GM12878 (cell line): Measurements from ENCODE around the gene ELMOD3. TPM values are rescaled to one million over a fixed set of nuclear protein-coding genes. Genes with fewer than 3 reads are reported as not detected.

ENCODE experiments used
- ATAC-seq: fragments of 200-7000 bp; cut with Tn5 transposase; 3 replicates; pipeline ENCODE4 v1.9.1; 2020; ENCODE audit warnings: mild to moderate bottlenecking, moderate library complexity
- BruUV-seq: library from RNA; stranded (reverse); fragments of 400-500 nt; replicated peaks from 2 replicates; lab custom pipeline; 2021; lab: Mats Ljungman, UMichigan
- CTCF ChIA-PET: fragments of 300-600 bp; sonication (Branson Sonifier 250); formaldehyde crosslinking; extraction: SDS; loops from one replicate; lab custom pipeline; 2021; ENCODE audit warnings: inconsistent platforms; lab: Yijun Ruan, JAX
- POLR2A ChIA-PET: fragments of 350-600 bp; formaldehyde crosslinking; extraction: SDS; loops from one replicate; lab custom pipeline; 2021; ENCODE audit warnings: inconsistent platforms; lab: Charles Lee
- RAD21 ChIA-PET: fragments of 300-600 bp; sonication (Branson Sonifier 250); formaldehyde crosslinking; loops from one replicate; lab custom pipeline; 2023; ENCODE audit warnings: antibody characterized with exemption; ENCODE audit not compliant: unreplicated experiment; lab: Charles Lee
- SMC1A ChIA-PET: fragments of 300-600 bp; sonication (Branson Sonifier 250); formaldehyde crosslinking; loops from one replicate; lab custom pipeline; 2023; ENCODE audit not compliant: unreplicated experiment, uncharacterized antibody; lab: Charles Lee
- DNase-seq: peaks from one replicate; pipeline ENCODE4 v3.0.0-alpha.2; 2011; ENCODE audit warnings: low read depth, low spot score
- FAIRE-seq: peaks from 3 replicates; lab custom pipeline; 2011; peaks lifted over from hg19 to GRCh38; lab: Jason Lieb, UNC
- H2AFZ ChIP-seq: 2 replicates; pipeline ENCODE4 v1.6.0; 2011; ENCODE audit warnings: low read depth, low read length, control low read depth; ENCODE audit not compliant: control insufficient read depth
- H3K27ac ChIP-seq: 2 replicates; pipeline ENCODE4 v1.5.1; 2011; ENCODE audit warnings: control low read depth; ENCODE audit not compliant: control insufficient read depth, insufficient read depth
- H3K27me3 ChIP-seq, 2 experiments: replicated peaks in 1 of 2; 2 replicates each; pipeline versions ENCODE4 v1.6.0 to v1.6.1; 2011; ENCODE audit warnings: low read length in 1 of 2; ENCODE audit not compliant: control insufficient read depth in 2 of 2, insufficient read depth in 2 of 2
- H3K36me3 ChIP-seq, 2 experiments: 2 replicates each; pipeline ENCODE4 v1.5.1; 2011; ENCODE audit warnings: low read length in 1 of 2; ENCODE audit not compliant: control insufficient read depth in 2 of 2, insufficient read depth in 2 of 2
- H3K4me1 ChIP-seq: 2 replicates; pipeline ENCODE4 v1.6.1; 2011; ENCODE audit warnings: mild to moderate bottlenecking, low read length, moderate library complexity, mixed read lengths; ENCODE audit not compliant: control insufficient read depth, insufficient read depth
- H3K4me2 ChIP-seq: 2 replicates; pipeline ENCODE4 v1.6.0; 2011; ENCODE audit warnings: control low read depth; ENCODE audit not compliant: control insufficient read depth, insufficient read depth
- H3K4me3 ChIP-seq: fragments of 200-600 bp; sonication (generic); 2 replicates; pipeline ENCODE4 v1.5.1; 2016
- H3K79me2 ChIP-seq: 2 replicates; pipeline ENCODE4 v1.6.0; 2011; ENCODE audit warnings: low read length; ENCODE audit not compliant: control insufficient read depth, insufficient read depth
- H3K9ac ChIP-seq: 2 replicates; pipeline ENCODE4 v1.8.0; 2011; ENCODE audit warnings: low read length, control low read depth, mixed read lengths; ENCODE audit not compliant: control insufficient read depth, insufficient read depth
- H3K9me3 ChIP-seq: replicated peaks from 3 replicates; pipeline ENCODE4 v1.5.1; 2011; ENCODE audit warnings: mild to moderate bottlenecking, low read length; ENCODE audit not compliant: control insufficient read depth, insufficient read depth
- H4K20me1 ChIP-seq: 2 replicates; pipeline ENCODE4 v1.6.0; 2011; ENCODE audit not compliant: control insufficient read depth, insufficient read depth
- CBX3 ChIP-seq: fragments of 200-600 bp; sonication (generic); IDR thresholded peaks from 2 replicates; pipeline ENCODE4 v1.6.1; 2016; ENCODE audit warnings: low read depth, borderline replicate concordance
- EED ChIP-seq: sonication (generic); IDR thresholded peaks from 2 replicates; pipeline ENCODE4 v1.6.1; 2016; ENCODE audit warnings: antibody characterized with exemption, low read depth
- IRF4 ChIP-seq: IDR thresholded peaks from 2 replicates; pipeline ENCODE4 v1.6.1; 2011; ENCODE audit warnings: low read depth, low read length
- IRF5 ChIP-seq: fragments of 450-650 bp; IDR thresholded peaks from 2 replicates; pipeline ENCODE4 v1.6.1; 2017; ENCODE audit warnings: borderline replicate concordance
- MLLT1 ChIP-seq: fragments of 450-650 bp; IDR thresholded peaks from 2 replicates; pipeline ENCODE4 v1.6.1; 2016; ENCODE audit warnings: mild to moderate bottlenecking
- MTA3 ChIP-seq: IDR thresholded peaks from 2 replicates; pipeline ENCODE4 v1.6.1; 2012; ENCODE audit warnings: low read length, inconsistent platforms, borderline replicate concordance
- NFXL1 ChIP-seq: fragments of 450-650 bp; IDR thresholded peaks from 2 replicates; pipeline ENCODE4 v1.6.1; 2017; ENCODE audit warnings: antibody characterized with exemption, mild to moderate bottlenecking, borderline replicate concordance
- PRDM15 ChIP-seq: fragments of 450-650 bp; formaldehyde crosslinking; IDR thresholded peaks from 2 replicates; pipeline ENCODE4 v1.4.0; 2020; ENCODE audit warnings: mild to moderate bottlenecking, moderate library complexity
- RAD51 ChIP-seq: fragments of 450-650 bp; IDR thresholded peaks from 2 replicates; pipeline ENCODE4 v1.6.1; 2016; ENCODE audit warnings: moderate library complexity, mild to moderate bottlenecking, inconsistent platforms
- SREBF2 ChIP-seq: IDR thresholded peaks from 2 replicates; pipeline ENCODE4 v1.6.1; 2012; ENCODE audit warnings: mild to moderate bottlenecking, low read length
- STAT3 ChIP-seq: IDR thresholded peaks from 2 replicates; pipeline ENCODE4 v1.6.1; 2011; ENCODE audit warnings: low read depth, low read length, improper control_type of control experiment
- TAF1 ChIP-seq: IDR thresholded peaks from 2 replicates; pipeline ENCODE4 v1.6.1; 2011; ENCODE audit warnings: mild to moderate bottlenecking, low read depth, low read length, borderline replicate concordance
- TBL1XR1 ChIP-seq: IDR thresholded peaks from 2 replicates; pipeline ENCODE4 v1.6.1; 2012; ENCODE audit warnings: low read depth, low read length, improper control_type of control experiment
- TCF7 ChIP-seq: IDR thresholded peaks from 2 replicates; pipeline ENCODE4 v1.6.1; 2014; ENCODE audit warnings: antibody characterized with exemption, borderline replicate concordance
- WGBS: methylation state at CpG from one replicate; pipeline ENCODE4 v1.1.6; 2016; ENCODE audit warnings: low lambda C conversion rate; ENCODE audit not compliant: insufficient replicate concordance, insufficient coverage; ENCODE audit errors: missing lambda C conversion rate; 5-methylcytosine and 5-hydroxymethylcytosine counted together
- in situ Hi-C: fragments of 300-500 bp; cut with MboI; formaldehyde crosslinking; loops from 9 replicates; pipeline ENCODE4 v1.14.3; 2018; ENCODE audit warnings: mixed read lengths
- intact Hi-C: fragments of 100-400 bp; cut with micrococcal nuclease; formaldehyde crosslinking; loops from one replicate; pipeline ENCODE4 v1.14.2; 2022; ENCODE audit not compliant: unreplicated experiment
- polyA plus RNA-seq, 11 experiments: library from polyadenylated mRNA; depleted of rRNA in 4 of 11; unstranded in 6 of 11; stranded (reverse) in 5 of 11; fragments of >200 nt; fragmentation: Nextera tagmentation in 4 of 11; fragmentation: Illumina TruSeq in 1 of 11; extraction: Ambion mirVana in 4 of 11; extraction: Trizol in 1 of 11; gene quantifications; 1 replicate in 1 of 11; 2 replicates in 10 of 11; pipeline versions ENCODE4 v1.2.1 to v1.2.3, GENCODE V29; 2011 to 2016; ENCODE audit warnings: inconsistent platforms in 2 of 11, missing spikeins in 2 of 11, low read depth in 1 of 11
- total RNA-seq, 4 experiments: library from RNA; depleted of rRNA in 3 of 4; stranded (reverse); fragments of >200 nt in 3 of 4; fragmentation: Illumina TruSeq in 1 of 4; extraction: Trizol in 1 of 4; gene quantifications; 2 replicates each; pipeline versions ENCODE4 v1.2.1 to v1.2.3, GENCODE V29; 2013 to 2021

The ELMOD3 gene
- total and polyA plus RNA-seq, 10 of the 15 experiments (the other 5 are each of a cell fraction or from before 2014, with no cell fraction given) = 1.2 to 19.1 (median 12.5) TPM

GRCh38 chr2:85344356-85344954, 10.1 kb upstream of the ELMOD3 start:
- H3K9ac ChIP-seq = no peak overlapping the region
- RAD21 ChIA-PET = no interaction called here
- BruUV-seq = no TSS peak
- H3K9me3 ChIP-seq = no peaks in the 10 kb centered on the region
- no peaks in the 10 kb centered on the region; a peak in 1 of 4 replicates for H3K27me3 ChIP-seq
- H3K4me1 ChIP-seq = no peaks in the 10 kb centered on the region
- ATAC-seq (no peak), DNase-seq (no peak), FAIRE-seq (no peak)
- SMC1A ChIA-PET = no interaction called here
- WGBS = 91% methylated on average over 14 of the region's 14 CpGs
- H3K36me3 ChIP-seq = peaks cover 0 to 5% of the 10 kb centered on the region in 2 experiments; a peak in 3 of 4 replicates
- no peaks in the 10 kb centered on the region for H3K79me2 ChIP-seq
- CTCF ChIA-PET = interaction anchor here (0.6 kb wide), 1 partner anchor 209 kb away, joined by 3 read pairs; no protein-coding TSS in a partner anchor
- in situ Hi-C loops = no loop called here
- intact Hi-C loops = no loop called here
- no peak overlapping the region for H3K27ac ChIP-seq
- H2AFZ ChIP-seq = no peak overlapping the region
- no peak overlapping the region for H3K4me2 ChIP-seq
- POLR2A ChIA-PET = interaction anchor here (0.6 kb wide), 1 partner anchor 334 kb away, joined by 6 read pairs; no protein-coding TSS in a partner anchor
- H4K20me1 ChIP-seq = no peaks in the 10 kb centered on the region
- TF ChIP-seq IRF4 (no peak), IRF5 (no peak), MTA3 (no peak), EED (no peak), CBX3 (no peak), TAF1 (no peak), PRDM15 (no peak), RAD51 (no peak), TCF7 (no peak), SREBF2 (no peak), MLLT1 (no peak), STAT3 (no peak), TBL1XR1 (no peak), NFXL1 (no peak)
- no peak overlapping the region for H3K4me3 ChIP-seq
